Smooth muscle cell (in vitro differentiated cells): ENCODE data around the gene ARHGAP9. TPM values are rescaled to one million over a fixed set of nuclear protein-coding genes. Genes with fewer than 3 reads are reported as not detected.

ENCODE experiments used
- DNase-seq: peaks from one replicate; lab custom pipeline; 2025; ENCODE audit not compliant: unreplicated experiment; lab: John Stamatoyannopoulos, UW
- H2AFZ ChIP-seq: fragments of 200-600 bp; sonication (generic); 2 replicates; pipeline ENCODE4 v1.6.0; 2016; ENCODE audit warnings: antibody characterized with exemption, low read depth, mild to moderate bottlenecking
- H3F3A ChIP-seq: fragments of 200-600 bp; sonication (generic); 2 replicates; pipeline ENCODE4 v1.6.0; 2017; ENCODE audit warnings: antibody characterized with exemption, low read depth
- H3K27ac ChIP-seq: fragments of 200-600 bp; sonication (generic); 2 replicates; pipeline ENCODE4 v1.5.1; 2016; ENCODE audit warnings: low read depth, mild to moderate bottlenecking
- H3K27me3 ChIP-seq: fragments of 200-600 bp; sonication (generic); 2 replicates; pipeline ENCODE4 v1.6.1; 2016; ENCODE audit warnings: low read depth, mild to moderate bottlenecking
- H3K36me3 ChIP-seq: fragments of 200-600 bp; sonication (generic); 2 replicates; pipeline ENCODE4 v1.5.1; 2016; ENCODE audit warnings: low read depth
- H3K4me1 ChIP-seq: fragments of 200-600 bp; sonication (generic); 2 replicates; pipeline ENCODE4 v1.5.1; 2016; ENCODE audit warnings: low read depth
- H3K4me2 ChIP-seq: fragments of 200-600 bp; sonication (generic); 2 replicates; pipeline ENCODE4 v1.6.0; 2016; ENCODE audit warnings: mild to moderate bottlenecking
- H3K4me3 ChIP-seq: fragments of 200-600 bp; sonication (generic); 2 replicates; pipeline ENCODE4 v1.5.1; 2016; ENCODE audit warnings: mild to moderate bottlenecking
- H3K79me2 ChIP-seq: fragments of 200-600 bp; sonication (generic); 2 replicates; pipeline ENCODE4 v1.6.0; 2016; ENCODE audit warnings: low read depth, mild to moderate bottlenecking
- H3K9ac ChIP-seq: fragments of 200-600 bp; sonication (generic); 2 replicates; pipeline ENCODE4 v1.6.0; 2016; ENCODE audit warnings: low read depth
- H3K9me3 ChIP-seq: fragments of 200-600 bp; sonication (generic); replicated peaks from 2 replicates; pipeline ENCODE4 v1.5.1; 2016; ENCODE audit warnings: low read depth
- H4K20me1 ChIP-seq: fragments of 200-600 bp; sonication (generic); 2 replicates; pipeline ENCODE4 v1.6.0; 2016; ENCODE audit warnings: low read depth
- WGBS: methylation state at CpG from one replicate; pipeline ENCODE4 v1.1.7; 2016; ENCODE audit warnings: low lambda C conversion rate; 5-methylcytosine and 5-hydroxymethylcytosine counted together
- polyA plus RNA-seq: library from polyadenylated mRNA; unstranded; fragments of >200 nt; fragmentation: Nextera tagmentation; extraction: Ambion mirVana; gene quantifications from 2 replicates; pipeline ENCODE4 v1.2.1, GENCODE V29; 2016
- total RNA-seq: library from RNA; depleted of rRNA; stranded (reverse); fragments of >200 nt; gene quantifications from 2 replicates; pipeline ENCODE4 v1.2.3, GENCODE V29; 2014
- TF ChIP-seq, protein P1 (sequence below): fragments of 200-600 bp; sonication (generic); IDR thresholded peaks from 2 replicates; pipeline ENCODE4 v1.5.1; 2017; ENCODE audit warnings: borderline replicate concordance, mild to moderate bottlenecking, antibody characterized with exemption; ENCODE audit not compliant: insufficient read depth, poor library complexity, severe bottlenecking

The ARHGAP9 gene
- total and polyA plus RNA-seq, 2 experiments from 2014 or later, result 1.3 TPM; not detected in 1

DNA sequence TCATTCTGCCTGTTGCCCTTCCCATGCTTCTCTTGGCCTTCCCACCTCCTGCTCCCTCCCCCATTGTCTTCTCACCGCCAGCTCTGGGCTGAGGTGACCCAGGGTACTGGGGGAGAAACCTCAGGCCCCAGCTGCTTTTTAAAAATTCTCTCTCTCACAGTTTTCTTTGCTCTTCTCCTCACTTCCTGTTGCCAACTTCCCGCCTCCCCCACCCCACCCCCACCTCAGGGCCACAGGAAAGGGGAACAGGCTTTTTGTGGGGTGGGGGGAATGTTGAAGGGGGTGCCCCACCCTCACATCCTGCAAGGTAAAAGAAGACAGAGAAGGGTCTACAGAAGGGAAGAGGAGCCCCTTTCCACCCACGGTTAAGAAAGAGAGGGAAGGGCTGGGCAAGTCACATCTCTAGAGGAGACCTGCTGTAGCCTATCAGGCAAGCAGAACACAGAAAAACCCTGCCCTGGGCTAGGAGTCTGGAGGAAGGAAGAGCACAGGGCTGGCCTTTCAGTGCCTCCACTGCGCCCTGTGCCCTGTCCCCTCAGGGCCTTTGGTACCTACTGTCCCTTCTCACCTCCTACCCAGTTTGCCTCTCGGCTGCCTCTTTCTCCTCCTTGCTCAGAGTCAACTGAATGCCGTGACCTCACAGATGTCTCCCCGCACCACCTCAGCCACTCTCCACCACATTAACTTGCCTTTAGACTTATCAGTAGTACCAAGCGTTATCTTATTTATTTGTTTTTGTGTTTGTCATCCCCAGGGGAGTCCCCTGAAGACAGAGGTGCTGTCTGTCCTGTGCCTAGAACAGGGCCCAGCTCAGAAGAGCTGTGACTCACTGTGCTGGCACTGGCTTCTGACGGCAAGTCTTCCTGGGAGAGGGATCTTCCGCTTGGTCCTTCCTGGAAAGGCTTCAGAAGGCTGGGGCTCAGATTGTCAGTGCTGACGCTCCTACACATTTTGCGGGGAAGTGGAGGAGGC is 1.7 kb downstream of the ARHGAP9 start:
- no peaks in the 10 kb centered on the region for H4K20me1 ChIP-seq
- H3K79me2 ChIP-seq, result no peaks in the 10 kb centered on the region
- peaks cover 13% of the 10 kb centered on the region for H3K4me1 ChIP-seq
- WGBS, result 61% methylated on average over 11 of the region's 12 CpGs
- no peak for DNase-seq
- no peak overlapping the region for H3K9ac ChIP-seq
- no peaks in the 10 kb centered on the region for H3F3A ChIP-seq
- H3K27ac ChIP-seq, result no peak overlapping the region
- H3K4me2 ChIP-seq, result no peak overlapping the region
- no peak overlapping the region for H3K4me3 ChIP-seq
- no peak overlapping the region for H2AFZ ChIP-seq
- H3K36me3 ChIP-seq, result no peaks in the 10 kb centered on the region
- TF ChIP-seq, protein P1, sequence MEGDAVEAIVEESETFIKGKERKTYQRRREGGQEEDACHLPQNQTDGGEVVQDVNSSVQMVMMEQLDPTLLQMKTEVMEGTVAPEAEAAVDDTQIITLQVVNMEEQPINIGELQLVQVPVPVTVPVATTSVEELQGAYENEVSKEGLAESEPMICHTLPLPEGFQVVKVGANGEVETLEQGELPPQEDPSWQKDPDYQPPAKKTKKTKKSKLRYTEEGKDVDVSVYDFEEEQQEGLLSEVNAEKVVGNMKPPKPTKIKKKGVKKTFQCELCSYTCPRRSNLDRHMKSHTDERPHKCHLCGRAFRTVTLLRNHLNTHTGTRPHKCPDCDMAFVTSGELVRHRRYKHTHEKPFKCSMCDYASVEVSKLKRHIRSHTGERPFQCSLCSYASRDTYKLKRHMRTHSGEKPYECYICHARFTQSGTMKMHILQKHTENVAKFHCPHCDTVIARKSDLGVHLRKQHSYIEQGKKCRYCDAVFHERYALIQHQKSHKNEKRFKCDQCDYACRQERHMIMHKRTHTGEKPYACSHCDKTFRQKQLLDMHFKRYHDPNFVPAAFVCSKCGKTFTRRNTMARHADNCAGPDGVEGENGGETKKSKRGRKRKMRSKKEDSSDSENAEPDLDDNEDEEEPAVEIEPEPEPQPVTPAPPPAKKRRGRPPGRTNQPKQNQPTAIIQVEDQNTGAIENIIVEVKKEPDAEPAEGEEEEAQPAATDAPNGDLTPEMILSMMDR, result no peak
- no peaks in the 10 kb centered on the region for H3K9me3 ChIP-seq
- peaks cover 56% of the 10 kb centered on the region for H3K27me3 ChIP-seq

- Histone ChIP-seq H3K27me3 (peaks cover 65% of the 10 kb centered on the region), H3K4me2 (no peak overlapping the region), H3K79me2 (no peaks in the 10 kb centered on the region), H3F3A (no peaks in the 10 kb centered on the region), H3K4me1 (peaks cover 13% of the 10 kb centered on the region), H2AFZ (no peak overlapping the region), H3K9ac (no peak overlapping the region), H3K4me3 (no peak overlapping the region), H3K27ac (no peak overlapping the region), H3K9me3 (no peaks in the 10 kb centered on the region), H4K20me1 (no peaks in the 10 kb centered on the region), H3K36me3 (no peaks in the 10 kb centered on the region)
- TF ChIP-seq, protein P1, result no peak
- DNase-seq, result no peak
- 95% methylated on average over 15 of the region's 15 CpGs for WGBS
Observed at GRCh38 chr12:57476993-57477709, 2.5 kb downstream of the ARHGAP9 start.

GRCh38 chr12:57476162-57476992 is 3.3 kb downstream of the ARHGAP9 start:
- H3K4me2 ChIP-seq, result peak overlapping the region; percentile 84
- peak overlapping the region; percentile 44 for H3K4me3 ChIP-seq
- no peaks in the 10 kb centered on the region for H3F3A ChIP-seq
- H3K9me3 ChIP-seq, result no peaks in the 10 kb centered on the region
- TF ChIP-seq, protein P1, result no peak
- H3K9ac ChIP-seq, result no peak overlapping the region
- no peak overlapping the region for H3K27ac ChIP-seq
- no peaks in the 10 kb centered on the region for H4K20me1 ChIP-seq
- 42% methylated on average over 28 of the region's 29 CpGs for WGBS
- no peak overlapping the region for H2AFZ ChIP-seq
- H3K27me3 ChIP-seq, result peaks cover 72% of the 10 kb centered on the region
- DNase-seq, result no peak
- H3K79me2 ChIP-seq, result no peaks in the 10 kb centered on the region
- no peaks in the 10 kb centered on the region for H3K36me3 ChIP-seq
- peaks cover 13% of the 10 kb centered on the region for H3K4me1 ChIP-seq
